Type B pancreatic cell (in vitro differentiated cells): ENCODE data around the gene CHST9. TPM values are rescaled to one million over a fixed set of nuclear protein-coding genes. Genes with fewer than 3 reads are reported as not detected.

Experiments
- DNase-seq: peaks from one replicate; pipeline ENCODE4 v3.0.0; 2021; ENCODE audit warnings: mixed read lengths; ENCODE audit not compliant: unreplicated experiment; ENCODE audit errors: extremely low spot score
- H3K27ac Mint-ChIP-seq: 2 replicates; pipeline ENCODE4 v1.8.0; 2021; ENCODE audit warnings: mild to moderate bottlenecking, mixed read lengths
- H3K27me3 Mint-ChIP-seq: 2 replicates; pipeline ENCODE4 v1.8.0; 2021; ENCODE audit warnings: mixed read lengths
- H3K36me3 Mint-ChIP-seq: 2 replicates; pipeline ENCODE4 v1.8.0; 2021; ENCODE audit warnings: mixed read lengths
- H3K4me1 Mint-ChIP-seq: one replicate; pipeline ENCODE4 v1.8.0; 2021; ENCODE audit warnings: mixed read lengths; ENCODE audit not compliant: unreplicated experiment
- H3K4me3 Mint-ChIP-seq: 2 replicates; pipeline ENCODE4 v1.8.0; 2021; ENCODE audit warnings: mild to moderate bottlenecking, mixed read lengths
- H3K9me3 Mint-ChIP-seq: 2 replicates; pipeline ENCODE4 v1.8.0; 2021; ENCODE audit warnings: mixed read lengths
- CTCF ChIP-seq: fragments of 200-600 bp; sonication (generic); conservative IDR thresholded peaks from 2 replicates; pipeline ENCODE4 v1.5.0; 2021; ENCODE audit warnings: antibody characterized with exemption, mild to moderate bottlenecking
- total RNA-seq: library from RNA; stranded (reverse); gene quantifications from 2 replicates; pipeline ENCODE4 v1.2.1, GENCODE V29; 2021; ENCODE audit warnings: low replicate concordance

Gene CHST9
- total RNA-seq, 1 donor from 2014 or later: 9.9 TPM

GRCh38 chr18:27008575-27008974, 176.5 kb downstream of the CHST9 start:
- no peak for TF ChIP-seq CTCF
- H3K27me3 Mint-ChIP-seq: no peaks in the 10 kb centered on the region
- no peaks in the 10 kb centered on the region for H3K36me3 Mint-ChIP-seq
- H3K9me3 Mint-ChIP-seq: no peaks in the 10 kb centered on the region
- peaks cover 5% of the 10 kb centered on the region for H3K4me1 Mint-ChIP-seq
- no peak for DNase-seq
- no peak overlapping the region for H3K27ac Mint-ChIP-seq
- H3K4me3 Mint-ChIP-seq: no peak overlapping the region

- Mint-ChIP-seq H3K4me1 (peaks cover 5% of the 10 kb centered on the region), H3K36me3 (no peaks in the 10 kb centered on the region), H3K4me3 (no peak overlapping the region), H3K27me3 (no peaks in the 10 kb centered on the region), H3K9me3 (no peaks in the 10 kb centered on the region), H3K27ac (no peak overlapping the region)
- TF ChIP-seq CTCF: no peak
- DNase-seq: no peak
These were observed 177.2 kb downstream of the CHST9 start for GRCh38 chr18:27007880-27008279.

GRCh38 chr18:27005589-27005988, 179.5 kb downstream of the CHST9 start:
- no peak overlapping the region for H3K27ac Mint-ChIP-seq
- no peak for DNase-seq
- H3K27me3 Mint-ChIP-seq: no peaks in the 10 kb centered on the region
- TF ChIP-seq CTCF: peak; percentile 72
- H3K4me1 Mint-ChIP-seq: peaks cover 10% of the 10 kb centered on the region
- H3K4me3 Mint-ChIP-seq: no peak overlapping the region
- no peaks in the 10 kb centered on the region for H3K9me3 Mint-ChIP-seq
- no peaks in the 10 kb centered on the region for H3K36me3 Mint-ChIP-seq

GRCh38 chr18:27004056-27004829, 180.9 kb downstream of the CHST9 start:
- H3K27me3 Mint-ChIP-seq: no peaks in the 10 kb centered on the region
- H3K9me3 Mint-ChIP-seq: no peaks in the 10 kb centered on the region
- H3K4me1 Mint-ChIP-seq: peaks cover 11% of the 10 kb centered on the region
- H3K4me3 Mint-ChIP-seq: no peak overlapping the region
- H3K36me3 Mint-ChIP-seq: no peaks in the 10 kb centered on the region
- H3K27ac Mint-ChIP-seq: no peak overlapping the region
- DNase-seq: no peak
- TF ChIP-seq CTCF: peak; percentile 69

GRCh38 chr18:26999797-27000196, 185.3 kb downstream of the CHST9 start:
- Mint-ChIP-seq H3K9me3 (no peaks in the 10 kb centered on the region), H3K36me3 (no peaks in the 10 kb centered on the region), H3K4me3 (no peak overlapping the region), H3K27ac (no peak overlapping the region), H3K27me3 (no peaks in the 10 kb centered on the region), H3K4me1 (peaks cover 11% of the 10 kb centered on the region)
- no peak for TF ChIP-seq CTCF
- DNase-seq: no peak
